GM18858 (cell line): Measurements from ENCODE around the gene SEC24D.

Source experiments
- ATAC-seq: cut with Tn5 transposase; IDR thresholded peaks from one replicate; pipeline ENCODE4 v1.9.1; 2021; ENCODE audit not compliant: unreplicated experiment

Gene SEC24D

GRCh38 chr4:118729287-118730286 is 106.3 kb downstream of the SEC24D start:
- no peak for ATAC-seq

GRCh38 chr4:118727360-118727759 is 108.6 kb downstream of the SEC24D start:
- ATAC-seq: no peak

- no peak for ATAC-seq
Measured at GRCh38 chr4:118723369-118723768, 112.6 kb downstream of the SEC24D start.

- no peak for ATAC-seq
Measured at GRCh38 chr4:118721752-118722151, 114.2 kb downstream of the SEC24D start.

- no peak for ATAC-seq
Measured at GRCh38 chr4:118718511-118719170, 117.3 kb downstream of the SEC24D start.

- ATAC-seq: no peak
Measured at GRCh38 chr4:118716304-118716703, 119.6 kb downstream of the SEC24D start.

- ATAC-seq: no peak
Measured at GRCh38 chr4:118714682-118715081, 121.2 kb downstream of the SEC24D start.

GRCh38 chr4:118712872-118713271 is 123.1 kb downstream of the SEC24D start:
- peak; percentile 45 for ATAC-seq

GRCh38 chr4:118711052-118711451 is 124.9 kb downstream of the SEC24D start:
- no peak for ATAC-seq

- no peak for ATAC-seq
Measured at GRCh38 chr4:118703118-118703517, 132.8 kb downstream of the SEC24D start.

- ATAC-seq: peak; percentile 99
Measured at GRCh38 chr4:118684873-118685811, 150.8 kb downstream of the SEC24D start, which contains the start of gene METTL14. Gene METTL14, plus strand, starts transcription at chr4:118685392. Its CDS starts 143 bp downstream, at chr4:118685535.

GRCh38 chr4:118683513-118683912 is 152.4 kb downstream of the SEC24D start:
- no peak for ATAC-seq

GRCh38 chr4:118682928-118683327 is 153.0 kb downstream of the SEC24D start:
- no peak for ATAC-seq

- ATAC-seq: no peak
Measured at GRCh38 chr4:118680808-118681207, 155.1 kb downstream of the SEC24D start.

GRCh38 chr4:118676128-118676527 is 159.8 kb downstream of the SEC24D start:
- ATAC-seq: no peak
